IMR-90 (cell line): ENCODE results near the gene FOXP1. TPM values are rescaled to one million over a fixed set of nuclear protein-coding genes. Genes with fewer than 3 reads are reported as not detected.

Source experiments
- ATAC-seq: fragments of 200-7000 bp; cut with Tn5 transposase; 2 replicates; pipeline ENCODE4 v1.9.1; 2020; ENCODE audit warnings: low read depth, mild to moderate bottlenecking, moderate library complexity
- BruUV-seq: library from RNA; stranded (reverse); fragments of 400-500 nt; replicated peaks from 2 replicates; lab custom pipeline; 2021; lab: Mats Ljungman, UMichigan
- CTCF ChIA-PET: fragments of 300-600 bp; formaldehyde crosslinking; extraction: SDS; loops from one replicate; lab custom pipeline; 2021; ENCODE audit warnings: antibody characterized with exemption; lab: Yijun Ruan, JAX
- POLR2A ChIA-PET: fragments of 300-600 bp; sonication (Branson Sonifier 250); formaldehyde crosslinking; loops from one replicate; lab custom pipeline; 2022; ENCODE audit warnings: antibody characterized with exemption; ENCODE audit not compliant: unreplicated experiment; lab: Charles Lee
- DNase-seq: peaks from one replicate; pipeline ENCODE4 v3.0.0; 2013
- H2AFZ ChIP-seq: replicated peaks from 2 replicates; pipeline ENCODE3; 2013; ENCODE audit warnings: low read length, mild to moderate bottlenecking; ENCODE audit not compliant: poor library complexity
- H2AK5ac ChIP-seq: 2 replicates; pipeline ENCODE4 v1.6.1; 2013; ENCODE audit warnings: low read depth, low read length, inconsistent platforms
- H2AK9ac ChIP-seq: replicated peaks from 2 replicates; pipeline ENCODE3; 2013; ENCODE audit warnings: mild to moderate bottlenecking, low read depth, low read length, moderate library complexity; ENCODE audit not compliant: poor library complexity
- H2BK120ac ChIP-seq: 2 replicates; pipeline ENCODE4 v1.6.1; 2013; ENCODE audit warnings: low read depth, low read length, inconsistent platforms
- H2BK15ac ChIP-seq: 3 replicates; pipeline ENCODE4 v1.6.1; 2013; ENCODE audit warnings: low read depth, low read length, inconsistent platforms
- H2BK20ac ChIP-seq: 2 replicates; pipeline ENCODE4 v1.6.1; 2013; ENCODE audit warnings: low read depth, mild to moderate bottlenecking, inconsistent platforms, low read length, moderate library complexity
- H2BK5ac ChIP-seq: 2 replicates; pipeline ENCODE4 v1.6.1; 2013; ENCODE audit warnings: mild to moderate bottlenecking, low read depth, low read length, inconsistent platforms; ENCODE audit not compliant: poor library complexity, severe bottlenecking
- H3K14ac ChIP-seq: replicated peaks from 2 replicates; pipeline ENCODE4 v1.6.1; 2013; ENCODE audit warnings: low read depth, low read length, inconsistent platforms
- H3K18ac ChIP-seq: 2 replicates; pipeline ENCODE4 v1.6.1; 2013; ENCODE audit warnings: low read depth, low read length, control low read depth
- H3K23ac ChIP-seq: 2 replicates; pipeline ENCODE4 v1.6.1; 2013; ENCODE audit warnings: low read depth, low read length, inconsistent platforms
- H3K27ac ChIP-seq: 2 replicates; pipeline ENCODE4 v1.5.1; 2013; ENCODE audit warnings: mild to moderate bottlenecking, control low read depth, low read length; ENCODE audit not compliant: insufficient read depth
- H3K27me3 ChIP-seq: 2 replicates; pipeline ENCODE4 v1.6.1; 2013; ENCODE audit warnings: low read length; ENCODE audit not compliant: control insufficient read depth, insufficient read depth
- H3K36me3 ChIP-seq: 2 replicates; pipeline ENCODE4 v1.6.1; 2013; ENCODE audit warnings: low read length, mixed read lengths; ENCODE audit not compliant: control insufficient read depth, insufficient read depth
- H3K4ac ChIP-seq: 2 replicates; pipeline ENCODE4 v1.6.1; 2013; ENCODE audit warnings: low read depth, low read length, inconsistent platforms
- H3K4me1 ChIP-seq: 2 replicates; pipeline ENCODE4 v1.6.1; 2013; ENCODE audit warnings: low read length, mixed read lengths; ENCODE audit not compliant: control insufficient read depth, insufficient read depth
- H3K4me2 ChIP-seq: 2 replicates; pipeline ENCODE4 v1.6.1; 2013; ENCODE audit warnings: low read depth, mild to moderate bottlenecking, control low read depth, low read length, moderate library complexity
- H3K4me3 ChIP-seq: 2 replicates; pipeline ENCODE4 v1.5.1; 2013; ENCODE audit warnings: low read depth, mild to moderate bottlenecking, control low read depth, low read length, moderate library complexity; ENCODE audit not compliant: insufficient read depth
- H3K56ac ChIP-seq: 2 replicates; pipeline ENCODE4 v1.6.1; 2013; ENCODE audit warnings: low read length, inconsistent platforms; ENCODE audit not compliant: insufficient read depth; ENCODE audit errors: extremely low read depth
- H3K79me1 ChIP-seq, 2 experiments: 2 replicates each; pipeline ENCODE4 v1.6.1; 2013; ENCODE audit warnings: low read length in 2 of 2, inconsistent platforms in 1 of 2, low read depth in 1 of 2
- H3K9ac ChIP-seq: 2 replicates; pipeline ENCODE4 v1.6.1; 2013; ENCODE audit warnings: low read depth, low read length, control low read depth
- H3K9me1 ChIP-seq: 2 replicates; pipeline ENCODE4 v1.6.1; 2013; ENCODE audit warnings: low read length, inconsistent platforms; ENCODE audit not compliant: insufficient read depth
- H3K9me3 ChIP-seq: 2 replicates; pipeline ENCODE4 v1.6.1; 2013; ENCODE audit warnings: low read length; ENCODE audit not compliant: control insufficient read depth, insufficient read depth
- H4K20me1 ChIP-seq: 2 replicates; pipeline ENCODE4 v1.6.1; 2013; ENCODE audit warnings: low read length, inconsistent platforms; ENCODE audit not compliant: insufficient read depth
- H4K5ac ChIP-seq: 2 replicates; pipeline ENCODE4 v1.6.1; 2013; ENCODE audit warnings: mild to moderate bottlenecking, low read depth, low read length, control low read depth
- H4K8ac ChIP-seq, 2 experiments: 2 replicates each; pipeline ENCODE4 v1.6.1; 2013; ENCODE audit warnings: low read depth in 2 of 2, low read length in 2 of 2, control low read depth in 1 of 2, inconsistent platforms in 1 of 2
- H4K91ac ChIP-seq: 2 replicates; pipeline ENCODE4 v1.6.1; 2013; ENCODE audit warnings: low read depth, low read length, inconsistent platforms; ENCODE audit not compliant: insufficient read depth
- CTCF ChIP-seq: conservative IDR thresholded peaks from 2 replicates; pipeline ENCODE4 v1.5.1; 2012; ENCODE audit warnings: mild to moderate bottlenecking, low read depth, low read length, improper control_type of control experiment
- FOS ChIP-seq: fragments of 150-350 bp; IDR thresholded peaks from 2 replicates; pipeline ENCODE4 v1.6.1; 2016; ENCODE audit warnings: low read depth, low read length
- WGBS, 2 experiments: methylation state at CpG; one replicate each; pipeline versions ENCODE4 v1.1.5 to v1.1.7; 2013; ENCODE audit warnings: missing lambda C conversion rate in 2 of 2; ENCODE audit not compliant: insufficient read length in 1 of 2; ENCODE audit errors: extremely low coverage in 2 of 2; 5-methylcytosine and 5-hydroxymethylcytosine counted together
- dilution Hi-C: fragments of 300-500 bp; cut with HindIII; formaldehyde crosslinking; loops from one replicate; pipeline ENCODE4 v1.14.3; 2018; ENCODE audit warnings: low sequenced_read_pairs; ENCODE audit not compliant: unreplicated experiment
- in situ Hi-C: fragments of 300-500 bp; cut with MboI; formaldehyde crosslinking; loops from 3 replicates; pipeline ENCODE4 v1.14.3; 2019; ENCODE audit warnings: low sequenced_read_pairs, inconsistent platforms, mixed read lengths
- intact Hi-C: fragments of 100-400 bp; cut with micrococcal nuclease; formaldehyde crosslinking; loops from 2 replicates; pipeline ENCODE4 v1.10.0; 2022
- polyA plus RNA-seq, 3 experiments: library from polyadenylated mRNA; depleted of rRNA; stranded (reverse); fragments of >200 nt; gene quantifications; 2 replicates each; pipeline ENCODE4 v1.2.3, GENCODE V29; 2012; ENCODE audit warnings: low replicate concordance in 1 of 3
- total RNA-seq: library from RNA; depleted of rRNA; stranded (reverse); fragments of >200 nt; gene quantifications from 2 replicates; pipeline ENCODE4 v1.2.3, GENCODE V29; 2012

The FOXP1 gene
- total and polyA plus RNA-seq, 2 of the 4 experiments (the other 2 are of a cell fraction): 37.0 to 132 TPM

GRCh38 chr3:71028184-71028583, 555.3 kb downstream of the FOXP1 start:
- no peak overlapping the region for H2AFZ ChIP-seq
- no peak overlapping the region for H4K91ac ChIP-seq
- no peak overlapping the region for H3K56ac ChIP-seq
- H3K4me1 ChIP-seq: peaks cover 6% of the 10 kb centered on the region
- H3K9me1 ChIP-seq: peaks cover 15% of the 10 kb centered on the region; the same call in 1 of the 2 replicates
- no peak overlapping the region for H2BK15ac ChIP-seq
- H3K18ac ChIP-seq: no peak overlapping the region
- no peak overlapping the region for H3K4ac ChIP-seq
- no peak overlapping the region for H2BK5ac ChIP-seq
- no peak overlapping the region for H3K4me3 ChIP-seq
- dilution Hi-C loops (no loop called here), in situ Hi-C loops (no loop called here), intact Hi-C loops (no loop called here)
- H4K5ac ChIP-seq: no peak overlapping the region
- H2BK20ac ChIP-seq: no peak overlapping the region
- H4K8ac ChIP-seq: no peak overlapping the region
- no peak overlapping the region for H3K4me2 ChIP-seq
- POLR2A ChIA-PET: no interaction called here
- no peaks in the 10 kb centered on the region for H3K27me3 ChIP-seq
- no peak for DNase-seq
- ATAC-seq: no peak
- H4K20me1 ChIP-seq: peaks cover 27% of the 10 kb centered on the region
- H3K36me3 ChIP-seq: peaks cover 29% of the 10 kb centered on the region
- H3K9me3 ChIP-seq: no peaks in the 10 kb centered on the region
- H3K27ac ChIP-seq: no peak overlapping the region
- no peak overlapping the region for H2AK5ac ChIP-seq
- H3K14ac ChIP-seq: no peak overlapping the region
- H2AK9ac ChIP-seq: no peak overlapping the region
- CTCF ChIA-PET: no interaction called here
- no peak overlapping the region for H3K23ac ChIP-seq
- no peak overlapping the region for H3K9ac ChIP-seq
- BruUV-seq: no TSS peak
- H2BK120ac ChIP-seq: no peak overlapping the region
- TF ChIP-seq FOS: no peak
- no peak for TF ChIP-seq CTCF
- 83% methylated on average over 2 of the region's 5 CpGs; no CpG with 5 or more reads in 1 of the 2 experiments for WGBS, 2 experiments
- peaks cover 53 to 88% of the 10 kb centered on the region in 2 experiments for H3K79me1 ChIP-seq
